Measurements from ENCODE around the gene FBXL17. TPM values are rescaled to one million over a fixed set of nuclear protein-coding genes. Genes with fewer than 3 reads are reported as not detected.

FBXL17 gene
- total RNA-seq, 1 experiment from 2014 or later = 5.3 TPM

DNA sequence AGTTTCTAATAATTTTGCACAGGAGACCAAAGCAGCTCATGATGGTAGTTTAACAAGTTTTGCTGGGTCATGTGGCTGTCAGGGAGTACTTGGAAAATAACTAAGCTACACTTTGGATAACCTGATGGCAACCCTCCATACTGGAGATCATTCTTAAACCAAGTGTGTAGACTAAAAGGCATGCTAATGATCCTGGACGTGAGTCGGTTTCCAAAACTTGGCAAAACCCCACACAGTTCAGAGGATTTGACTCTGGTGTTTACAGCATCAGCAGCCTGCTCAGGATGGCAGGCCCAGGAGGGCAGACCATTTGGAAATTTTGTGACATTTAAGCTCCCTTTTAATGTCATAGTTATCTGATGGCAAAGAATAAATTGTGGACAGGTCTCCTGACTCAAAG lies 514.6 kb downstream of the FBXL17 start:
- no peak overlapping the region for H3K27ac Mint-ChIP-seq
- no peak overlapping the region for H2AK5ac ChIP-seq (ENCODE audit: insufficient read length, low read length)
- no CpG with 5 or more reads among the region's 2 CpGs for WGBS (ENCODE audit: extremely low coverage, insufficient read length, low lambda C conversion rate)

More for the DNA sequence above, 514.6 kb downstream of the FBXL17 start:
- Histone ChIP-seq H3K9me3 (ENCODE audit: control insufficient read depth, low read depth, low read length) (no peaks in the 10 kb centered on the region), H3K27me3 (ENCODE audit: insufficient read depth, low read length) (no peaks in the 10 kb centered on the region), H2BK120ac (ENCODE audit: low read depth, low read length, poor library complexity, severe bottlenecking) (no peak overlapping the region), H4K20me1 (ENCODE audit: control insufficient read depth, insufficient read depth, insufficient read length) (no peaks in the 10 kb centered on the region), H3K14ac (ENCODE audit: insufficient read depth, low read length) (no peak overlapping the region), H2BK20ac (ENCODE audit: low read depth, low read length, poor library complexity, severe bottlenecking) (no peak overlapping the region), H4K91ac (ENCODE audit: insufficient read length, low read depth, low read length) (no peak overlapping the region), H3K9ac (ENCODE audit: extremely low read depth, insufficient read length, low read length) (no peak overlapping the region), H4K8ac (replicated peaks; ENCODE audit: insufficient read length, low read depth, low read length) (no peak overlapping the region), H2BK15ac (ENCODE audit: low read depth, low read length) (no peak overlapping the region), H3K4me2 (ENCODE audit: insufficient read depth, insufficient read length, low read length) (no peak overlapping the region), H3K56ac (ENCODE audit: insufficient read length, low read depth, low read length) (no peak overlapping the region), H3K79me1 (ENCODE audit: insufficient read depth, low read depth, low read length, poor library complexity, severe bottlenecking) (no peaks in the 10 kb centered on the region), H2BK12ac (ENCODE audit: insufficient read length, low read depth, low read length) (no peak overlapping the region), H3K4ac (ENCODE audit: low read depth, low read length) (no peak overlapping the region), H3K4me1 (ENCODE audit: insufficient read depth, low read length) (0 out of 2 replicates have a peak, but pooled peaks cover 2% of the 10 kb centered on the region), H4K5ac (ENCODE audit: insufficient read length, low read depth, low read length) (no peak overlapping the region), H3K23ac (ENCODE audit: insufficient read length, low read depth, low read length) (no peak overlapping the region), H2BK5ac (ENCODE audit: insufficient read length, low read length) (no peak overlapping the region), H3K18ac (ENCODE audit: insufficient read length, low read depth, low read length) (no peak overlapping the region), H3K23me2 (ENCODE audit: insufficient read length, low read depth, low read length, poor library complexity, severe bottlenecking) (no peaks in the 10 kb centered on the region), H2AFZ (ENCODE audit: low read length) (no peak overlapping the region), H3K27ac (ENCODE audit: insufficient read length, low read depth, low read length) (no peak overlapping the region), H3T11ph (ENCODE audit: low read length) (no peak overlapping the region), H3K79me2 (ENCODE audit: insufficient read depth, low read length) (no peaks in the 10 kb centered on the region)
- DNase-seq = no peak
- no peaks in the 10 kb centered on the region for H3K36me3 Mint-ChIP-seq (ENCODE audit: insufficient read depth in 1 of 3, low read depth in 3 of 3)
- no peaks in the 10 kb centered on the region for H3K27me3 Mint-ChIP-seq (ENCODE audit: low read depth)
- H3K9me3 Mint-ChIP-seq = no peaks in the 10 kb centered on the region
- TF ChIP-seq CTCF (conservative IDR thresholded peaks at IDR 0.05) = no peak
- no peak overlapping the region for H3K4me3 Mint-ChIP-seq
- H3K4me1 Mint-ChIP-seq = peaks cover 34% of the 10 kb centered on the region in 2 experiments
